CD4-positive, CD25-positive, alpha-beta regulatory T cell (primary cell): ENCODE results near the gene NPHP1. TPM values are rescaled to one million over a fixed set of nuclear protein-coding genes. Genes with fewer than 3 reads are reported as not detected.
"Not testable (repeated sequence)": the region's sequence is repeated elsewhere in the genome, so short reads cannot be mapped to it uniquely, and the experiment has no call there.

Experiments
- ATAC-seq, 2 donors: fragments of 150-1000 bp; cut with Tn5 transposase; one replicate each; pipeline ENCODE4 v1.10.0; 2021; ENCODE audit warnings: low read depth in 2 of 2, moderate number of reproducible peaks in 2 of 2, moderate library complexity in 1 of 2
- DNase-seq, 3 donors: peaks; one replicate each; pipeline versions ENCODE4 v3.0.0 to v3.0.0-alpha.2; 2012 to 2022; ENCODE audit warnings: mixed read lengths in 1 of 3
- H3K27ac ChIP-seq: one replicate; pipeline ENCODE4 v1.7.0; 2013; ENCODE audit warnings: mild to moderate bottlenecking, low read length; ENCODE audit not compliant: insufficient read depth, poor library complexity, severe bottlenecking
- H3K27me3 ChIP-seq: one replicate; pipeline ENCODE4 v1.7.0; 2013; ENCODE audit warnings: low read length; ENCODE audit not compliant: control insufficient read depth, insufficient read depth
- H3K36me3 ChIP-seq: one replicate; pipeline ENCODE4 v1.7.0; 2013; ENCODE audit warnings: mild to moderate bottlenecking, low read length, moderate library complexity; ENCODE audit not compliant: control insufficient read depth, insufficient read depth
- H3K4me1 ChIP-seq: 2 replicates; pipeline ENCODE4 v1.7.0; 2013; ENCODE audit warnings: mild to moderate bottlenecking, low read length; ENCODE audit not compliant: insufficient read depth, control insufficient read depth, poor library complexity, severe bottlenecking
- H3K4me3 ChIP-seq: one replicate; pipeline ENCODE4 v1.7.0; 2013; ENCODE audit warnings: low read depth, mild to moderate bottlenecking, low read length, moderate library complexity
- H3K9me3 ChIP-seq, 2 experiments: 1 replicate in 1 of 2; 2 replicates in 1 of 2; pipeline ENCODE4 v1.7.0; 2013; ENCODE audit warnings: low read length in 2 of 2, mild to moderate bottlenecking in 1 of 2, moderate library complexity in 1 of 2; ENCODE audit not compliant: control insufficient read depth in 2 of 2
- H3K27ac Mint-ChIP-seq, 3 donors: one replicate each; pipeline ENCODE4 v1.8.0; 2020 to 2022; ENCODE audit warnings: mild to moderate bottlenecking in 3 of 3, mixed read lengths in 3 of 3, moderate library complexity in 2 of 3
- H3K27me3 Mint-ChIP-seq: one replicate; pipeline ENCODE4 v1.8.0; 2022; ENCODE audit warnings: mild to moderate bottlenecking, mixed read lengths
- H3K36me3 Mint-ChIP-seq: one replicate; pipeline ENCODE4 v1.8.0; 2020; ENCODE audit warnings: mixed read lengths
- H3K4me1 Mint-ChIP-seq, 4 donors: one replicate each; pipeline ENCODE4 v1.8.0; 2020 to 2022; ENCODE audit warnings: mixed read lengths in 4 of 4, mild to moderate bottlenecking in 1 of 4
- H3K4me3 Mint-ChIP-seq, 4 donors: one replicate each; pipeline ENCODE4 v1.8.0; 2020 to 2022; ENCODE audit warnings: mild to moderate bottlenecking in 4 of 4, mixed read lengths in 4 of 4, moderate library complexity in 3 of 4
- H3K9me3 Mint-ChIP-seq, 7 donors: one replicate each; pipeline ENCODE4 v1.8.0; 2020 to 2022; ENCODE audit warnings: mixed read lengths in 7 of 7, mild to moderate bottlenecking in 3 of 7, moderate library complexity in 2 of 7
- polyA plus RNA-seq, 4 donors: library from polyadenylated mRNA; unstranded; fragments of 300-500 nt; fragmentation: Illumina TruSeq; gene quantifications; one replicate each; pipeline ENCODE4 v1.2.3, GENCODE V29; 2021
- total RNA-seq: library from RNA; stranded (reverse); gene quantifications from one replicate; pipeline ENCODE4 v1.2.3, GENCODE V29; 2022

NPHP1 gene
- total and polyA plus RNA-seq, 5 donors from 2014 or later, result 0.15 to 0.58 (median 0.31) TPM; not detected in 2

GRCh38 chr2:110115291-110116032 lies 89.4 kb downstream of the NPHP1 start, which contains the start of gene MALL:
Gene MALL (minus strand): TSS chr2:110115822. CDS start chr2:110115792, 30 bp downstream.
- no peaks in the 10 kb centered on the region for H3K4me1 Mint-ChIP-seq
- no peak within 1 kb of the TSS for H3K27ac ChIP-seq
- peaks cover 29% of the 10 kb centered on the region for H3K27me3 Mint-ChIP-seq
- ATAC-seq (no peak), DNase-seq (no peak)
- no peaks in the 10 kb centered on the region for H3K4me1 ChIP-seq
- peaks cover 3% of the 10 kb centered on the region for H3K36me3 Mint-ChIP-seq
- H3K27ac Mint-ChIP-seq, result no peak within 1 kb of the TSS
- H3K4me3 ChIP-seq, result no peak within 1 kb of the TSS
- H3K4me3 Mint-ChIP-seq, result peak within 1 kb of the TSS in 1 of 4 donors; percentile 39
- no peaks in the 10 kb centered on the region for H3K9me3 ChIP-seq
- H3K36me3 ChIP-seq, result no peaks in the 10 kb centered on the region
- peaks cover 0 to 4% (median 0%) of the 10 kb centered on the region in 7 donors for H3K9me3 Mint-ChIP-seq
- peaks cover 6% of the 10 kb centered on the region for H3K27me3 ChIP-seq

DNA sequence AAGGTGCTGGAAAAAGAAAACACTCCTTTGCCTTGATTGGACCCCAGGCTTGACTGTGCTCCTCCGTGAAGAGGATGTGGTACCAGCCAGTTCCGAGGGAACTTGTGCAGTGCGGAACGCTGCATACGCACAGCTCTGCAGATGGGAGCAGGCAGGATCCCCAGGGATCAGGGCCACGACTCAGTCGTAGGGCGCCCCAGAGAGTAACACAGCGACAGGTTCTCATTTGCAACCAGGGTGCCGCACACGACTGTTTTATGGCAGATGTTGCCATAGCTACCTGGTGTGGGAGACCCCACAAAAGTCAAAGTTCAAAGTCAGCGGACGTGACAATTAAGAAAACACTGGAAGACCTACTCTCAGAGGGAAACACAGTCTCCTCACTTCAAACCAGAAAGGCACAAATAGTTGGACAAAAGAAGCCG lies 90.0 kb downstream of the NPHP1 start:
- Histone ChIP-seq H3K36me3 (no peaks in the 10 kb centered on the region), H3K27me3 (peaks cover 2% of the 10 kb centered on the region), H3K27ac (no peak overlapping the region), H3K9me3 (no peaks in the 10 kb centered on the region), H3K4me1 (no peaks in the 10 kb centered on the region), H3K4me3 (no peak overlapping the region)
- peak overlapping the region in 1 of 4 donors; percentile 39 for H3K4me3 Mint-ChIP-seq
- no peak for DNase-seq
- ATAC-seq, result no peak
- H3K36me3 Mint-ChIP-seq, result peaks cover 3% of the 10 kb centered on the region
- peaks cover 0 to 2% (median 0%) of the 10 kb centered on the region in 4 donors for H3K4me1 Mint-ChIP-seq
- peaks cover 29% of the 10 kb centered on the region for H3K27me3 Mint-ChIP-seq
- no peak overlapping the region for H3K27ac Mint-ChIP-seq
- peaks cover 0 to 4% (median 0%) of the 10 kb centered on the region in 7 donors for H3K9me3 Mint-ChIP-seq

DNA sequence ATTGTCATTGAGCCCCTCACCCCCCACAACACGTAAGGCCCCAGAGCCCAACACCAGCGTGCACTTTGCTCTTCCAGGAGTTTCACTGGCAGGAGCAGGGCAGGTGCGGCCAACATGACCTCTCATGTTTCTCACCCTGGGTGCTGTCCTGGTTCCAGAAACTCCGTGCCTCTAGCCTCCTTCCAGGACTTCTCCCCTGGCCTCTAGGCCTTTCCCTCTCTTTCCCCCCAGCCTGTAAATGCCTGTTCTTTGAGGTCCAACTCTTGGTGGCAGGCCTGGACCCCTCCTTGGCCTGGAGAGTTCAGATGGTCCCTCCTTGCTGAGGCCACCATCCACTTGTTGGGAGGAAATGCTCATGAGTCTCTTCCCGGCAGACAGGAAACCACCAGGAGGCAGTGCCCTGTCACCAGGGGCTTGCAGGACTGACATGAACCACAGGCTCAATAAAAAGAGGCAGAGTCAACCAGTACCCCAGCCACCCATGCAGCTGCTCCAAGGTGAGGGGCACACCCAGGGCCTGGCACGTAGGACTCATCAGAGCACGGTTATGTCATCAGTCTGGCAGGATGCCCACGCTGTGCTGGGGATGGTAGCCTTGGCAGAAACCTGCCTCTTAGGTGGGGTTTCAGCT lies 90.7 kb downstream of the NPHP1 start:
- Mint-ChIP-seq H3K27me3 (peaks cover 27% of the 10 kb centered on the region), H3K27ac (no peak overlapping the region), H3K4me3 (no peak overlapping the region), H3K36me3 (peaks cover 3% of the 10 kb centered on the region), H3K9me3 (peaks cover 0 to 5% (median 0%) of the 10 kb centered on the region in 7 donors), H3K4me1 (peaks cover 0 to 2% (median 0%) of the 10 kb centered on the region in 4 donors)
- Histone ChIP-seq H3K27me3 (peaks cover 2% of the 10 kb centered on the region), H3K36me3 (no peaks in the 10 kb centered on the region), H3K27ac (no peak overlapping the region), H3K4me3 (no peak overlapping the region), H3K9me3 (no peaks in the 10 kb centered on the region), H3K4me1 (no peaks in the 10 kb centered on the region)
- ATAC-seq (no peak), DNase-seq (peak in 1 of 3 donors; percentile 11)

GRCh38 chr2:110108291-110108690 lies 96.5 kb downstream of the NPHP1 start:
- H3K9me3 Mint-ChIP-seq, H3K27me3 ChIP-seq, H3K4me1 Mint-ChIP-seq, H3K27ac ChIP-seq, H3K36me3 ChIP-seq, H3K4me1 ChIP-seq, H3K27ac Mint-ChIP-seq, ATAC-seq, H3K36me3 Mint-ChIP-seq, DNase-seq, H3K4me3 Mint-ChIP-seq, H3K4me3 ChIP-seq, H3K9me3 ChIP-seq: not testable (repeated sequence)
- H3K27me3 Mint-ChIP-seq, result peaks cover 41% of the 10 kb centered on the region

GRCh38 chr2:110107092-110108079 lies 97.4 kb downstream of the NPHP1 start:
- H3K27me3 Mint-ChIP-seq, result peaks cover 41% of the 10 kb centered on the region
- Histone ChIP-seq H3K4me3 (no peak overlapping the region), H3K9me3 (no peaks in the 10 kb centered on the region), H3K27ac (no peak overlapping the region), H3K36me3 (no peaks in the 10 kb centered on the region), H3K4me1 (no peaks in the 10 kb centered on the region), H3K27me3 (no peaks in the 10 kb centered on the region)
- H3K27ac Mint-ChIP-seq, result no peak overlapping the region
- H3K9me3 Mint-ChIP-seq, result peaks cover 0 to 9% (median 0%) of the 10 kb centered on the region in 7 donors
- peaks cover 0 to 2% (median 0%) of the 10 kb centered on the region in 4 donors for H3K4me1 Mint-ChIP-seq
- no peak for DNase-seq
- no peak for ATAC-seq
- no peaks in the 10 kb centered on the region for H3K36me3 Mint-ChIP-seq
- H3K4me3 Mint-ChIP-seq, result no peak overlapping the region

GRCh38 chr2:110106642-110107041 lies 98.2 kb downstream of the NPHP1 start:
- H3K4me3 Mint-ChIP-seq, result no peak overlapping the region
- Histone ChIP-seq H3K9me3 (no peaks in the 10 kb centered on the region), H3K27ac (no peak overlapping the region), H3K27me3 (no peaks in the 10 kb centered on the region), H3K4me3 (no peak overlapping the region), H3K36me3 (no peaks in the 10 kb centered on the region), H3K4me1 (no peaks in the 10 kb centered on the region)
- H3K9me3 Mint-ChIP-seq, result peaks cover 0 to 9% (median 0%) of the 10 kb centered on the region in 7 donors
- DNase-seq (no peak), ATAC-seq (no peak)
- peaks cover 35% of the 10 kb centered on the region for H3K27me3 Mint-ChIP-seq
- peaks cover 0 to 2% (median 0%) of the 10 kb centered on the region in 4 donors for H3K4me1 Mint-ChIP-seq
- no peaks in the 10 kb centered on the region for H3K36me3 Mint-ChIP-seq
- peak overlapping the region in 1 of 3 donors; percentile 56 for H3K27ac Mint-ChIP-seq
